Breast epithelium (tissue), 4 donors: ENCODE results near the gene PPP1R11. TPM values are rescaled to one million over a fixed set of nuclear protein-coding genes. Genes with fewer than 3 reads are reported as not detected.

Experiments
- DNase-seq, 2 donors: peaks; one replicate each; pipeline ENCODE4 v3.0.0-alpha.2; 2019; ENCODE audit warnings: low spot score in 2 of 2
- H3K27ac ChIP-seq, 2 donors: fragments of 200-600 bp; sonication (generic) in 1 of 2; one replicate each; pipeline ENCODE4 v1.5.1; 2016 to 2019; ENCODE audit warnings: mild to moderate bottlenecking in 1 of 2
- H3K27me3 ChIP-seq, 2 donors: fragments of 200-600 bp; sonication (generic) in 1 of 2; one replicate each; pipeline versions ENCODE4 v1.5.1 to v1.6.0; 2017 to 2019; ENCODE audit warnings: control low read depth in 1 of 2, mild to moderate bottlenecking in 1 of 2
- H3K36me3 ChIP-seq: fragments of 200-600 bp; one replicate; pipeline ENCODE4 v1.5.1; 2019
- H3K4me1 ChIP-seq, 2 donors: fragments of 200-600 bp; sonication (generic); one replicate each; pipeline ENCODE4 v1.5.1; 2016 to 2019; ENCODE audit warnings: control low read depth in 1 of 2
- H3K4me3 ChIP-seq, 3 donors: fragments of 200-600 bp; sonication (generic); 1 replicate in 2 of 3; 2 replicates in 1 of 3; pipeline ENCODE4 v1.5.1; 2016 to 2019; ENCODE audit warnings: mild to moderate bottlenecking in 3 of 3, moderate library complexity in 2 of 3
- H3K9me3 ChIP-seq, 2 donors: fragments of 200-600 bp; sonication (generic) in 1 of 2; one replicate each; pipeline ENCODE4 v1.5.1; 2016 to 2019; ENCODE audit warnings: control low read depth in 1 of 2
- CTCF ChIP-seq, 3 donors: fragments of 450-650 bp; IDR thresholded peaks; one replicate each; pipeline ENCODE4 v1.5.1; 2016 to 2017; ENCODE audit warnings: antibody characterized with exemption in 3 of 3, mild to moderate bottlenecking in 3 of 3, moderate library complexity in 3 of 3
- POLR2A ChIP-seq: fragments of 450-650 bp; IDR thresholded peaks from one replicate; pipeline ENCODE4 v1.6.1; 2016; ENCODE audit warnings: antibody characterized with exemption, mild to moderate bottlenecking, moderate library complexity
- POLR2AphosphoS5 ChIP-seq, 3 donors: sonication (generic); formaldehyde crosslinking; IDR thresholded peaks; one replicate each; pipeline ENCODE4 v1.6.1; 2017; ENCODE audit warnings: antibody characterized with exemption in 3 of 3
- intact Hi-C: fragments of 100-400 bp; cut with DNase I; formaldehyde crosslinking; loops from one replicate; pipeline ENCODE4 v1.15.1; 2023; ENCODE audit warnings: low total_unique reads
- total RNA-seq, 3 donors: library from RNA; depleted of rRNA; stranded (reverse); fragments of >200 nt; gene quantifications; one replicate each; pipeline ENCODE4 v1.1.0, GENCODE V29; 2016

The PPP1R11 gene
- total RNA-seq, 3 donors from 2014 or later = 28.2 to 43.5 (median 35.8) TPM

GRCh38 chr6:30066082-30066481 is 916 bp upstream of the PPP1R11 start:
- DNase-seq = no peak
- Histone ChIP-seq H3K9me3 (no peaks in the 10 kb centered on the region), H3K27me3 (no peaks in the 10 kb centered on the region), H3K4me3 (peak overlapping the region; percentile 65 to 82 (median 68)), H3K36me3 (no peaks in the 10 kb centered on the region), H3K27ac (peak overlapping the region; percentile 95 to 96), H3K4me1 (peaks cover 3 to 7% of the 10 kb centered on the region in 2 donors)
- TF ChIP-seq CTCF (IDR thresholded peaks at IDR 0.05) (no peak), POLR2A (no peak), POLR2AphosphoS5 (IDR thresholded peaks at IDR 0.05) (no peak)
- intact Hi-C loops = no loop called here

- Histone ChIP-seq H3K4me1 (peaks cover 3 to 7% of the 10 kb centered on the region in 2 donors), H3K27ac (peak overlapping the region; percentile 95 to 96), H3K9me3 (no peaks in the 10 kb centered on the region), H3K27me3 (no peaks in the 10 kb centered on the region), H3K4me3 (peak overlapping the region; percentile 65 to 82 (median 68)), H3K36me3 (no peaks in the 10 kb centered on the region)
- intact Hi-C loops = no loop called here
- TF ChIP-seq POLR2AphosphoS5 (IDR thresholded peaks at IDR 0.05) (no peak), CTCF (IDR thresholded peaks at IDR 0.05) (no peak), POLR2A (no peak)
- DNase-seq = no peak
Observed at GRCh38 chr6:30067460-30068139, 602 bp downstream of the PPP1R11 start.

GRCh38 chr6:30071081-30071818 is 4.3 kb downstream of the PPP1R11 start:
- TF ChIP-seq CTCF (IDR thresholded peaks at IDR 0.05) (no peak), POLR2AphosphoS5 (IDR thresholded peaks at IDR 0.05) (no peak)
- DNase-seq = no peak
- H3K4me3 ChIP-seq = peak overlapping the region in 1 of 3 donors; percentile 12
- H3K9me3 ChIP-seq = no peaks in the 10 kb centered on the region
- intact Hi-C loops = no loop called here
- H3K27me3 ChIP-seq = no peaks in the 10 kb centered on the region
- H3K4me1 ChIP-seq = peaks cover 3 to 7% of the 10 kb centered on the region in 2 donors
- H3K27ac ChIP-seq = no peak overlapping the region
- no peaks in the 10 kb centered on the region for H3K36me3 ChIP-seq

GRCh38 chr6:30071858-30072257 is 4.9 kb downstream of the PPP1R11 start:
- Histone ChIP-seq H3K36me3 (no peaks in the 10 kb centered on the region), H3K9me3 (no peaks in the 10 kb centered on the region), H3K27ac (no peak overlapping the region), H3K4me1 (peaks cover 3 to 7% of the 10 kb centered on the region in 2 donors), H3K27me3 (no peaks in the 10 kb centered on the region), H3K4me3 (no peak overlapping the region)
- intact Hi-C loops = no loop called here
- DNase-seq = no peak
- TF ChIP-seq POLR2A (no peak), CTCF (IDR thresholded peaks at IDR 0.05) (no peak), POLR2AphosphoS5 (IDR thresholded peaks at IDR 0.05) (no peak)
